GM20000 (cell line): ENCODE data around the gene ADAR.

Experiments
- DNase-seq: peaks from one replicate; pipeline ENCODE4 v3.0.0; 2012; ENCODE audit warnings: low spot score
- CTCF ChIP-seq: IDR thresholded peaks from 2 replicates; pipeline ENCODE4 v1.5.1; 2012; ENCODE audit warnings: mild to moderate bottlenecking, control low read depth; ENCODE audit errors: extremely low read depth, missing control alignments

Gene ADAR

DNA sequence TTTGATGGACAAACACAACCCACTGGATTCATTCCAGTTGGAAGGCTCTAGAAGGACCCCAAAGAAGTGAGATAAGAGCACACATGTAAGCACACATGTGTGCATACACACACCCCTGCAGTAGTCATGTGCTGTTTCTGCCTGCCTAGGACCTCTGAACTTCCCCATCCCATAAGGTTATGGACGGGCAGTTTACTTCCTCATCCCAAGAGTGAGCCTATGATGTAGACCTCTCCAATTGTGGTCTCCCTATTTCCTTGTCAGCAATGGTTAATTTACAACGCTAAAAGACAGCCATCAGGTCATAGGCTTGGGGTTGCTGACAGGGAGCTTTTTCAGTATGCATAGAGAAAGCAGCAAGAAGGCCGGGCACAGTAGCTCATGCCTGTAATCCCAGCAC is 15.4 kb upstream of the ADAR start:
- no peak for DNase-seq
- TF ChIP-seq CTCF, result no peak

DNA sequence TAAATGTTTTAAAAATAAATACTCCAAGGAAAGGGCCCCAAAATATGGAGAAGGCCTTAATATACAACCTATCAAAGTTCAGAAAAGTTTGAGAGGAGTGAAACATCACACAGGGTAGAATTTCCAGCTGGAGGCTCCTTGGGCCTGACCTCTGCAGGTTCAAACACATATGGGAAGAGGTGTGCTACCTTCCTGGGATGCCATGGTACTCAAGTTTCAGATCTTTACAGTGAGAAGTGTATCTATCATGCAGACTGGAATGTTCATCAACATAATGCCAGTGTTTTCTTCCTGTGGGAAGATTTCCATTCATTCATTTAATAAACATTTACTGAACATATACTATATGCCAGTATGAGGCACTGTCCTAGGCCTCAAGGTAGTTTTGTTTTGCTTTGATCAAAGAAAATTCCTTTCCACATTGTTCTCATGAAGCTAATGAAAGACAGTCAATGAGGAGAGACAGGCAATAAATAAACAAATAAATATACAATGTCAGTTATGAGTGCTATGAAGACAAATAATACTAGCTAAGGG is 14.6 kb upstream of the ADAR start:
- TF ChIP-seq CTCF, result no peak
- DNase-seq, result no peak

DNA sequence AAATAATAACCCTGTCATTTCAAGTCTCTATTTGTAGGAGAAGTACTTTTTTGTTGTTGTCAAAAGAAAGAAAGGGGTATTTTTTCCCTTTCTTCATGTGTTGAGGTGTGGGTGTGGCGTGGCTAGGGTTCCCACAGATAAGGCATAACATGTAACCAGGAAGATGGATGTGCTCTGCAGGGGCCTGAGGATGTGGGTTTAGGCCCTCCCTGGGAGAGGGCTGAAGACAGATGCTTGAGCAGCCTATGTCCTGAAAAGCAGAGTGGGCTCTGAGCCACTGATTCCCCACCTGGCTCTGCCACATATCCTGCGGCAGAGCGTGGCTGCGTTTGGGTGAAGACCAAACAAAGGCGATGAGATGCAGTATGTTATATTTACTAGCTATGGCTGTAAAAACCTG is 13.9 kb upstream of the ADAR start:
- no peak for DNase-seq
- no peak for TF ChIP-seq CTCF

DNA sequence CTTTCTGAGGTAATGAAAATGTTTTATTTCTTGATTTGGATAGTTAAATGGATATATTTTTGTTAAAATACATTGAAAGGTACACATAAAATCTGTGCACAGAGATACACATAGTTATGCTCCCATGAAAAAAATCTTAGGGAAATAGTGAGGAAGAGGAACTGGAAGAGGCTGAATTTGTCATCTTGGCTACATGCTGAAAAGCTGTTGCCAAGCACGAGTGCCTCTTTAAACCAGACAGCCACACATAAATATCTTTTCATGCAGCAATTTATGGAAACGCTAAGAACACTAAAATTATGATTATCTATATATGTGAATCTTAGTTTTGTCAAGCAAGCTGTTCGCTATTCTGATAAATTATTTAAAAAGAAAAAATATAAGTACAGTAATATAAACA is 12.8 kb upstream of the ADAR start:
- TF ChIP-seq CTCF, result no peak
- DNase-seq, result no peak

GRCh38 chr1:154619181-154619948 is 11.4 kb upstream of the ADAR start:
- TF ChIP-seq CTCF, result no peak
- DNase-seq, result no peak

GRCh38 chr1:154616659-154617345 is 8.8 kb upstream of the ADAR start:
- DNase-seq, result no peak
- no peak for TF ChIP-seq CTCF

- no peak for DNase-seq
- no peak for TF ChIP-seq CTCF
These were observed 7.4 kb upstream of the ADAR start for GRCh38 chr1:154615411-154615810.
